ENCODE data around the gene DGCR2. TPM values are rescaled to one million over a fixed set of nuclear protein-coding genes. Genes with fewer than 3 reads are reported as not detected.
"Not testable (repeated sequence)": the region's sequence is repeated elsewhere in the genome, so short reads cannot be mapped to it uniquely, and the experiment has no call there.

DGCR2 gene
- total and polyA plus RNA-seq, 9 donors = 35.4 to 62.2 (median 53.0) TPM

- no peaks in the 10 kb centered on the region for H3K36me3 ChIP-seq (ENCODE audit: control insufficient read depth, insufficient read depth, low read length)
- peaks cover 29% of the 10 kb centered on the region for H3K27me3 ChIP-seq (ENCODE audit: control insufficient read depth, insufficient read depth, low read length)
- DNase-seq = peak; percentile 5
- H3K9me3 ChIP-seq (replicated peaks; ENCODE audit: control insufficient read depth, low read depth, low read length) = no peaks in the 10 kb centered on the region
- no peak overlapping the region for H3K27ac ChIP-seq (ENCODE audit: low read length)
- no peak overlapping the region for H3K4me3 ChIP-seq (ENCODE audit: low read length)
- no peaks in the 10 kb centered on the region for H3K4me1 ChIP-seq (ENCODE audit: control insufficient read depth, insufficient read depth, low read length)
- 36% methylated on average over 15 of the region's 15 CpGs for WGBS (ENCODE audit: insufficient coverage)
Observed at GRCh38 chr22:18994701-18995326, 127.4 kb downstream of the DGCR2 start.

GRCh38 chr22:18994056-18994455, 128.2 kb downstream of the DGCR2 start:
- H3K27ac ChIP-seq (ENCODE audit: low read length) = no peak overlapping the region
- H3K36me3 ChIP-seq (ENCODE audit: control insufficient read depth, insufficient read depth, low read length) = no peaks in the 10 kb centered on the region
- no peak for DNase-seq
- peaks cover 24% of the 10 kb centered on the region for H3K27me3 ChIP-seq (ENCODE audit: control insufficient read depth, insufficient read depth, low read length)
- 75% methylated on average over 10 of the region's 17 CpGs for WGBS (ENCODE audit: insufficient coverage)
- H3K4me1 ChIP-seq (ENCODE audit: control insufficient read depth, insufficient read depth, low read length) = no peaks in the 10 kb centered on the region
- H3K4me3 ChIP-seq (ENCODE audit: low read length) = no peak overlapping the region
- no peaks in the 10 kb centered on the region for H3K9me3 ChIP-seq (replicated peaks; ENCODE audit: control insufficient read depth, low read depth, low read length)

GRCh38 chr22:18992543-18993198, 129.5 kb downstream of the DGCR2 start:
- WGBS (ENCODE audit: insufficient coverage) = 90% methylated on average over 7 of the region's 10 CpGs
- Histone ChIP-seq H3K27ac (ENCODE audit: low read length) (no peak overlapping the region), H3K4me1 (ENCODE audit: control insufficient read depth, insufficient read depth, low read length) (no peaks in the 10 kb centered on the region), H3K9me3 (replicated peaks; ENCODE audit: control insufficient read depth, low read depth, low read length) (no peaks in the 10 kb centered on the region), H3K36me3 (ENCODE audit: control insufficient read depth, insufficient read depth, low read length) (no peaks in the 10 kb centered on the region), H3K4me3 (ENCODE audit: low read length) (no peak overlapping the region), H3K27me3 (ENCODE audit: control insufficient read depth, insufficient read depth, low read length) (peaks cover 16% of the 10 kb centered on the region)
- DNase-seq = no peak

GRCh38 chr22:18991821-18992442, 130.3 kb downstream of the DGCR2 start:
- Histone ChIP-seq H3K4me1 (ENCODE audit: control insufficient read depth, insufficient read depth, low read length) (no peaks in the 10 kb centered on the region), H3K9me3 (replicated peaks; ENCODE audit: control insufficient read depth, low read depth, low read length) (no peaks in the 10 kb centered on the region), H3K4me3 (ENCODE audit: low read length) (no peak overlapping the region), H3K36me3 (ENCODE audit: control insufficient read depth, insufficient read depth, low read length) (no peaks in the 10 kb centered on the region), H3K27ac (ENCODE audit: low read length) (no peak overlapping the region), H3K27me3 (ENCODE audit: control insufficient read depth, insufficient read depth, low read length) (peaks cover 9% of the 10 kb centered on the region)
- no peak for DNase-seq
- WGBS (ENCODE audit: insufficient coverage) = 91% methylated on average over 33 of the region's 33 CpGs

- no CpG with 5 or more reads among the region's 7 CpGs for WGBS (ENCODE audit: insufficient coverage)
Observed at GRCh38 chr22:18991138-18991432, 131.1 kb downstream of the DGCR2 start.

DNA sequence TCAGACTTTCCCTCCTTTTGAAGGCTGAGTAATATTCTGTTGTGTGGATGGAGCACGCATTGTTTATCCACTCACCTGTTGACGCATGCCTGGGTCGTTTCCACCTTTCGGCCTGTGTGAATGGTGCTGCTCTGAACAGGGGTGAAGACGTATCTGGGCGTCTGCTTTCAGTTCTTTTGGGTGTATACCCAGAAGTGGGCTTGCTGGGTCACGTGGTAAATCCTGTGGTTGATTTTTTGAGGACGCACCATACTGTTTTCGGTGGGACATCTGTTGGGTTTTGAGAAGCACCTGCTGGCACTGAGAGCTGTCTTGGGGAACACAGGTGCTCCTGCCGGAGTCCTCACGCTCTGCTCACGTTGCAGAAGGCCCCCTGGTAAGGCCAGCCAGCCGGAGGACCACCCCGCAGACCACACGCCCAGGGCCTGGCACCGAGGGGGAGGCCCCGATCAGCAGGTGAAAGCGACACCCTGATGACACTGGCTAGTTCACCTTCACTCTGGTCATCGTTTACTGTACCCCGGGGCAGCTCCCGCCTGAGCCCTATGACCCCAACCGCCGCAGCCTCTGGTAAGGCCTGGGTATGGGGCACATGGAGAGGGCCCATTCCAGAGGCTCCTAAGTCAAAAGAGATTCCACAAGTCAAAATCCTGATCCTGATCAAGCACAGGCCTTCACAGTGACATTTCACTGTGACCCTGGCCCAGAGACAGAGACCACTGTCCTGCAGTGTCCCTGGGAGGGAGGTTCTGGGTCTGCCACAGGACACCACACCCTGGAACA, 131.7 kb downstream of the DGCR2 start:
- WGBS (ENCODE audit: insufficient coverage) = 89% methylated on average over 20 of the region's 23 CpGs
- no peaks in the 10 kb centered on the region for H3K36me3 ChIP-seq (ENCODE audit: control insufficient read depth, insufficient read depth, low read length)
- no peak overlapping the region for H3K4me3 ChIP-seq (ENCODE audit: low read length)
- peaks cover 8% of the 10 kb centered on the region for H3K27me3 ChIP-seq (ENCODE audit: control insufficient read depth, insufficient read depth, low read length)
- H3K4me1 ChIP-seq (ENCODE audit: control insufficient read depth, insufficient read depth, low read length) = no peaks in the 10 kb centered on the region
- no peak for DNase-seq
- H3K9me3 ChIP-seq (replicated peaks; ENCODE audit: control insufficient read depth, low read depth, low read length) = no peaks in the 10 kb centered on the region
- no peak overlapping the region for H3K27ac ChIP-seq (ENCODE audit: low read length)

More at GRCh38 chr22:18991138-18991432, 131.1 kb downstream of the DGCR2 start:
- no peaks in the 10 kb centered on the region for H3K36me3 ChIP-seq (ENCODE audit: control insufficient read depth, insufficient read depth, low read length)
- no peaks in the 10 kb centered on the region for H3K4me1 ChIP-seq (ENCODE audit: control insufficient read depth, insufficient read depth, low read length)
- no peaks in the 10 kb centered on the region for H3K9me3 ChIP-seq (replicated peaks; ENCODE audit: control insufficient read depth, low read depth, low read length)
- no peak overlapping the region for H3K27ac ChIP-seq (ENCODE audit: low read length)
- no peak overlapping the region for H3K4me3 ChIP-seq (ENCODE audit: low read length)
- peaks cover 8% of the 10 kb centered on the region for H3K27me3 ChIP-seq (ENCODE audit: control insufficient read depth, insufficient read depth, low read length)
- DNase-seq = no peak

DNA sequence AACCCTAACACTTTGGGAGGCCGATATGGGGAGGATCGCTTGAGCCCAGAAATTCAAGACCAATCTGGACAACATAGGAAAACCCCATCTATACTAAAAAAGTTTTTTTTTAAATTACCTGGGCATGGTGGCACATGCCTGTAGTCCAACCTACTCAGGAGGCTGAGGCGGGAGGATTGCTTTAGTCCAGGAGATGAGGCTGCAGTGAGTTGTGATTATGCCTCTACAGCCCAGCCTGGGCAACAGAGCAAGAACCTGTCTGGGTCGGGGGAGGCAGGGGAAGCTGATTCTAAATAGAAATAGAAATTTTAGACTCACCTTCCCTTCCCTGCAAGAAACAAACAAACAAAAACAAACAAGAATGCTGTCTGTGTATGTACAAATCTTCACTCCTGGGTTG, 133.3 kb downstream of the DGCR2 start:
- H3K9me3 ChIP-seq (replicated peaks; ENCODE audit: control insufficient read depth, low read depth, low read length) = no peaks in the 10 kb centered on the region
- peaks cover 2% of the 10 kb centered on the region for H3K27me3 ChIP-seq (ENCODE audit: control insufficient read depth, insufficient read depth, low read length)
- no peak for DNase-seq
- H3K27ac ChIP-seq (ENCODE audit: low read length) = no peak overlapping the region
- no peaks in the 10 kb centered on the region for H3K4me1 ChIP-seq (ENCODE audit: control insufficient read depth, insufficient read depth, low read length)
- WGBS (ENCODE audit: insufficient coverage) = no CpG with 5 or more reads among the region's 4 CpGs
- H3K36me3 ChIP-seq (ENCODE audit: control insufficient read depth, insufficient read depth, low read length) = no peaks in the 10 kb centered on the region
- no peak overlapping the region for H3K4me3 ChIP-seq (ENCODE audit: low read length)

DNA sequence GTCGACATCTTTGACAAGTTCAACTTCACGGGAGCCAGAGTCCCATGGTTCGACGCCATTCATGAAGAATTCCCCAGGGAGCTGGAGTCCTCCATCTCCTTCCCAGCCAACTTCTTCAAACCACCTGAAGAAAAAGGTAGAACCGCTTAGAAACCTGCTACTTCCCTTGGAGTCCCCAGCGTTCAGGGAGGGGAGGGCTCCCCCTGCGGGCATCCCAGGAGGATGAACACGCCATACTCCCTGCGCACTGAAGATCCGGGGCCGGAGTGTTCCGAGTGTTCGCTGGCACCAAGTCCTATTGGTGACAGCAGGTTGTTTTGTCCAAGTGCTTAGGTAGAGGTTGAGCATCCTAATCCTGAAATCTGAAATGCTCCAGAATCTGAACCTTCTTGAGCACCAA, 134.4 kb downstream of the DGCR2 start:
- H3K27me3 ChIP-seq (ENCODE audit: control insufficient read depth, insufficient read depth, low read length) = peaks cover 4% of the 10 kb centered on the region
- no peaks in the 10 kb centered on the region for H3K36me3 ChIP-seq (ENCODE audit: control insufficient read depth, insufficient read depth, low read length)
- H3K4me1 ChIP-seq (ENCODE audit: control insufficient read depth, insufficient read depth, low read length) = no peaks in the 10 kb centered on the region
- H3K9me3 ChIP-seq (replicated peaks; ENCODE audit: control insufficient read depth, low read depth, low read length) = no peaks in the 10 kb centered on the region
- DNase-seq = no peak
- WGBS (ENCODE audit: insufficient coverage) = 9% methylated on average over 4 of the region's 13 CpGs
- no peak overlapping the region for H3K4me3 ChIP-seq (ENCODE audit: low read length)
- no peak overlapping the region for H3K27ac ChIP-seq (ENCODE audit: low read length)

GRCh38 chr22:18987114-18987513, 135.1 kb downstream of the DGCR2 start:
- not testable (repeated sequence) for H3K4me3 ChIP-seq (ENCODE audit: low read length)

More at GRCh38 chr22:18987114-18987513, 135.1 kb downstream of the DGCR2 start:
- not testable (repeated sequence) for DNase-seq; H3K36me3 ChIP-seq (ENCODE audit: control insufficient read depth, insufficient read depth, low read length); H3K4me1 ChIP-seq (ENCODE audit: control insufficient read depth, insufficient read depth, low read length); H3K9me3 ChIP-seq (replicated peaks; ENCODE audit: control insufficient read depth, low read depth, low read length); H3K27me3 ChIP-seq (ENCODE audit: control insufficient read depth, insufficient read depth, low read length); H3K27ac ChIP-seq (ENCODE audit: low read length)
- no CpG with 5 or more reads among the region's 5 CpGs for WGBS (ENCODE audit: insufficient coverage)
